ENCODE measurements around the gene ATE1.

ATE1 gene

GRCh38 chr10:121864653-121865052 is 63.2 kb downstream of the ATE1 start:
- no peak for DNase-seq

- DNase-seq, result no peak
Observed at GRCh38 chr10:121864168-121864567, 63.7 kb downstream of the ATE1 start.

- no peak for DNase-seq
Observed at GRCh38 chr10:121862649-121863048, 65.2 kb downstream of the ATE1 start.

DNA sequence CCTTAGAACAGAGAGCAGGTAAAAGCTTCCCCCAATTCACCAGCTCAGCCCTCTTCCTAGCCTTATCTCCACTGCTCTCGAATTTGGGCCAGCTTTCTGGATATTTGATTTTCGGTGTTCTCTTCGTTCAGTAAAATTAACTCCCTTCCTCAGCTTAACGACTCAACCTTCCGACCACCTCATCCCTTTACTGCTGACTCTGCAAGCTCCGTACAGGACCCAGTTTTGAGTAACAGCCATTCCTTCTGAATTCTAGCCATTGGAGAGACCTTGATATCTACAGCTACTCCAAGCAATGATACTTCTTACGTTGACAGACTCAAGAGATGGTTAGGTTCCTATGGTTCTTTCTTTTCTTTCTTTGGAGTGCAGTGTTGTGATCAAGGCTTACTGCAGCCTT is 65.8 kb downstream of the ATE1 start:
- DNase-seq, result no peak

DNA sequence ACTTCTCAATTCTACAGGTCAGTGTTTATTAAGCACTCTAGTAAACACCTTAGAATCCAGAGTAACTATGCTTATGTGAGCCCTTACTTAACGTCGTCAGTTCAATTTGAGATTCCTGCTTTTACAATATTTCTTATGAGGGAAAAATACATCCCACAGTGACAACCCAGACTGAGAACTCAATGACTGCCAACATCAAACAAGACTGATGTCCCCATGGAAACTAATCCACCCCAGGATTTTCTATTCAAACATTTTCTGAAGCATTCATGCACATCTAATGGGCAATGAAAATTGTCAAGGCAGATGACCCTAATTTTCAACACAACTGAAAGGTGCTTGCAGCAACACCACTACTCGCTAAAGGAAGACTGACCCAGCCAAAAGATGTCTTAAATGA is 67.0 kb downstream of the ATE1 start:
- DNase-seq, result no peak

- no peak for DNase-seq
Observed at GRCh38 chr10:121854809-121855445, 72.9 kb downstream of the ATE1 start.

GRCh38 chr10:121853950-121854349 is 73.9 kb downstream of the ATE1 start:
- DNase-seq, result no peak

GRCh38 chr10:121851786-121852185 is 76.0 kb downstream of the ATE1 start:
- no peak for DNase-seq

DNA sequence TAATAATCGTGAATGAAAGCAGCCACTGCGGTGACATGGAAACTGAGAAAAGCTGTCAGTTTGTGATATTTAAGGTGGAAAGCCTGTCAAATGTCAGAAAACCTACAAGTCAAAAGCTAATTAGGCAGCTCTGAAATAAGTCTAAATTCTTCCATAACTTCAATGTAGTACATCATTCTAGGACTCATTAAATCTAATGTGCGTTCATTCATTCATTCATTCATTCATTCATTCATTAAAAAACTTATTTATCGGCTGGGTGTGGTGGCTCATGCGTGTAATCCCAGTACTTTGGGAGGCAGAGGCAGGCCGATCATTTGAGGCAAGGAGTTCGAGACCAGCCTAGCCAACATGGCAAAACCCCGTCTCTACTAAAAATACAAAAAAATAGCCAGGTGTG is 79.7 kb downstream of the ATE1 start:
- DNase-seq, result no peak

- no peak for DNase-seq
Observed at GRCh38 chr10:121846555-121846954, 81.3 kb downstream of the ATE1 start.

- DNase-seq, result no peak
Observed at GRCh38 chr10:121845044-121845784, 82.6 kb downstream of the ATE1 start.

DNA sequence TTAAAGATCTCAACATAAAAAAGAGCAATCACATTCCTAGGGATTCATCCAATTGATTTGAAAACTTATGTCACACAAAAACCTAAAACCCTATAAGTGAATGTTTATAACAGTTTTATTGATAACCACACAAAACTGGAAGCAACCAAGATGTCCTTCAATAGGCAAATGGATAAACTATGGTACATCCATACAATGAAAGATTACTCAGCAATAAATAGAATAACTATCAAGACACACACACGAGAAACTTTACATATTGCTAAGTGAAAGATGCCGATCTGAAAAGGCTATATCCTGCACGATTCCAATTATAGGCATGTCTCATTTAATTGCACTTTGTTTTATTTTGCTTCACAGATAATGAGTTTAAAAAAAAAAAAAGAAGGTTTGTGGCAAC is 83.3 kb downstream of the ATE1 start:
- DNase-seq, result no peak

DNA sequence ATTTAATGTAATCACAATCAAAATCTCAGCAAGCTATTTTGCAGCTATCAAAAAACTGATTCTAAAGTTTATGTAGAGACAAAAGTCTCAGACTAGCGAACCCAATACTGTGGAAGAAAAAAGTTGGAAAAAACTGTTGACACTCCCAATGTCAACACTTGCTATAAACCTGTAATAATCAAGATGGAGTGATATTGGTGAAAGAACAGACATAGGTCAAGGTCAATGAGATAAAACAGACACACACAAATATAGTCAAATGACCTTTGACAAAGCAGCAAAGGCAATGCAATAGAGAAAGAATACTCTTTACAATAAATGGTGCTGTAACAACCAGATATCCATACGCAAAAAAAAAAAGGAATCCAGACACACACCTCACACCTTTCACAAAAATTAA is 84.5 kb downstream of the ATE1 start:
- no peak for DNase-seq

GRCh38 chr10:121841862-121842261 is 86.0 kb downstream of the ATE1 start:
- DNase-seq, result no peak

DNA sequence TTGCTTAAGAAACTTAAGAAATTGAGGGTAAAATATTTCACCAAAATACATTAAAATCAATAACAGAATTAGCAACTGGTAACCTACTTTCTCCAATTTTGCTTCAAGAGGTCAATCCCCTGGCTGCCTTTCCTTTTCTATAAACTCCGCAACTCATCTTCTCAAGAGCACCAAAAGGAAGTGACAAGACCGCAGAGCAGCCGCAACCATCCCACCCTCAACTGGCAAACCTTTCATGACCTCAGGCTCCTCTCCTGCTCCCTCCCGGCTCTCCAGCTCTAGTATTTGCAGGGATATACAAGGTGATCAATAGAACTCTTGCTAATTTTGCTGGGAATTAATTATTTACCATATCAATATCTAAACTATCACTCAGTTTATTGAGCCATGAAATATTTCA is 88.9 kb downstream of the ATE1 start:
- DNase-seq, result no peak

GRCh38 chr10:121838149-121838548 is 89.7 kb downstream of the ATE1 start:
- no peak for DNase-seq

- no peak for DNase-seq
Observed at GRCh38 chr10:121836171-121836570, 91.7 kb downstream of the ATE1 start.

DNA sequence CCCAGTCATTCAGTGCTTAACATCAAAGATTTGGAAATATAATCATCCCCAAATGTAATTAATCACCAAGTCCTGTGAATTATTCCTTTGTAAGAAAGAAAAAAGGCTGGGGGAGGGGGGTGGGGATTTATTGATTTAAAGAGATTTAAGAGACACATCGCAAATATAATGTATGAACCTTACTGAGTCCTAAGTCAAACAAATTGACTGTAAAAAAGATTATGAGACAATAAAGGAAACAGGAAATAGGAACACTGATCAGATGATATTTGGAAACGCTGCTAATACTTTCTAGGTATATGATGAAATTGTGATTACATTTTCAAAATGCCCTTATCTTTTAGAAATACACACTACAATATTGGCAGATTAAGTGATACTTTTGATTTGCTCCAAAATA is 92.5 kb downstream of the ATE1 start:
- DNase-seq, result no peak

GRCh38 chr10:121834757-121835156 is 93.1 kb downstream of the ATE1 start:
- DNase-seq, result no peak

DNA sequence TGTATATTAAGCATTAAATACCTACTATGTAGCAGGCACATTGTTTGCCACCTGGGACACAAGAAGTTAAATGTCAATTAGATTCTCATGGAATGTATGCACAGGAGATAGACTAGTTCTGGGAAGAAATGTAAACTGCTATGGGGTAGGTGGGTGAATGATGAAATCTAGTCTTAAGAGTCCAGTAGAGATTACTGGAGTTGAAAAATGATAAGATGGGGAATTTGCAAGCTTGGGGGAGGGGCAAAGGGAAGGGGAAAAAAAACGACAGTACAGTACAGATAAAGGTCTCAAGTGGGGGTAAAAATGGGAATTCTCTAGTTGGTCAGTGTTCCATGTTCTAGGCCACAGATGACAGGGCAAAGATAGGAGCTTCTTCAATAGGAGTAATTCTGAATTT is 94.4 kb downstream of the ATE1 start:
- DNase-seq, result no peak

DNA sequence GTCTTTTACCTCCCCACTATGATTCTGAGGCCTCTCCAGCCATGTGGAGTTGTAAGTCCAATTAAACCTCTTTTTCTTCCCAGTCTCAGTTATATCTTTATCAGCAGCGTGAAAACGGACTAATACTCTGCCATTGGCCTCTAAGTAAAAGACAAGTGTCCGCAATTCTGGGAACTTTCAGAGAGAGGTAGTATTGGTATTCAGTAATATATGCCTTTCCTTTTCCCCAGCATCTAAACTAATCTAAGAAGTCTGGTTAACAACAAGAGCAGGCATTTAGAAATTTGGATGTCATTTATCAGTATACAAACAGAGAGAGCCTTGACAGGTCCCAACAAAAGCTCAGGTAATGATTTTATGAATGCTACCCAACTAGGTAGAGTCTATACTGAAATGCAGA is 95.2 kb downstream of the ATE1 start:
- DNase-seq, result no peak

DNA sequence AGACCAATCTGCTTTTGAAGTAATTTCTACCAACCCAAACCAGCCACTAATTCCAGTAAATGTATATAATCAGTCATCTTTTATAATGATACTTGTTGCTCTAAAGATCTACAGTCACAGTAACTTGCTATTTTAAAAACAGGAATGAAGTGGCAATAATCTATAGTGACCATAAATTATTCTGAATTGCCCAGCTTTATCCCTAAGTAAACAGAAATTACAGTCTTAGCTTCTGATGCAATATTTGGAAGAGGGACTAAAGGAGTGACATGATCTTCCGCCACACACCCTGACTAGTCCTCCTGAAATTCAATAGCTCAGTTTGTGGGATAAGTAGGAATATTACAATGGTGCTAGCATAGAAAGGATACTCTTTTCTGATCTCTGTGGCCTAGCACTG is 96.1 kb downstream of the ATE1 start:
- DNase-seq, result no peak

- DNase-seq, result no peak
Observed at GRCh38 chr10:121831237-121831636, 96.6 kb downstream of the ATE1 start.

DNA sequence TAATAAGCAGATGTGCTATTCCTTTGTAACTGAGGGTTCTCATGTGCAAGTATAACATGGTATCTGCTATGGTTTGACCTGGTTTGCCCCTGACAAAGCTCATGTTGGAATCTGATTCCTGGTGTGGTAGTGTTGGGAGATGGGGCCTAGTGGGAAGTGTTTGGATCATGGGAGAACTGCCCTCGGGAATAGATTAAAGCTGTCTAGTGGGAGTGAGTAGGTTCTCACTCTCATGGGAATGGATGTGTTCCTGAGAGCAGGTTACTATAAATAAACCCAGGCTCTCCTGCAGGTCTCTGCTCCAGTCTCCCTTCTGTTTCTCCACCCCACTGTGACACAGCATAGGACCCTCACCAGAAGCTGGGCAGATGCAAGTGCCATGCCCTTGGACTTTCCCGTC is 97.7 kb downstream of the ATE1 start:
- no peak for DNase-seq

DNA sequence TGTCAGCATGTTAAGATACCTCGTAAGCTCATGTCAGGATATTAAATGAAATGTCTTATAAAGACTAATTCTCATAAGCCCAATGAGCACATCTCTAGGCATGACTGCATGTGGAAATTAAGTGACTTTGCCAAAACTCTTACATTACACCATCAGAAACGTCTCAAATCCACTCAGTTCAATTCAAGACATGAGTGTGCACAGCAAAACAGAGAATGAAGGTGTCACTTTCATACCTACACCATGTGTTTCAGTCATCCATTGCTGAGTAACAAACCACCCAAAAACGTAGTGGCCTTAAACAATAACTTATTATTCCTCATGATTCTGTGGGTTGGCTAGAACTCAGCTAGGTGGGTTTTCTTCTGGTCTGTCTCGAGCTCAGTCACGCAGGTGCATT is 99.8 kb downstream of the ATE1 start:
- no peak for DNase-seq
